ENCODE results near the gene TPCN2.

TPCN2 gene

DNA sequence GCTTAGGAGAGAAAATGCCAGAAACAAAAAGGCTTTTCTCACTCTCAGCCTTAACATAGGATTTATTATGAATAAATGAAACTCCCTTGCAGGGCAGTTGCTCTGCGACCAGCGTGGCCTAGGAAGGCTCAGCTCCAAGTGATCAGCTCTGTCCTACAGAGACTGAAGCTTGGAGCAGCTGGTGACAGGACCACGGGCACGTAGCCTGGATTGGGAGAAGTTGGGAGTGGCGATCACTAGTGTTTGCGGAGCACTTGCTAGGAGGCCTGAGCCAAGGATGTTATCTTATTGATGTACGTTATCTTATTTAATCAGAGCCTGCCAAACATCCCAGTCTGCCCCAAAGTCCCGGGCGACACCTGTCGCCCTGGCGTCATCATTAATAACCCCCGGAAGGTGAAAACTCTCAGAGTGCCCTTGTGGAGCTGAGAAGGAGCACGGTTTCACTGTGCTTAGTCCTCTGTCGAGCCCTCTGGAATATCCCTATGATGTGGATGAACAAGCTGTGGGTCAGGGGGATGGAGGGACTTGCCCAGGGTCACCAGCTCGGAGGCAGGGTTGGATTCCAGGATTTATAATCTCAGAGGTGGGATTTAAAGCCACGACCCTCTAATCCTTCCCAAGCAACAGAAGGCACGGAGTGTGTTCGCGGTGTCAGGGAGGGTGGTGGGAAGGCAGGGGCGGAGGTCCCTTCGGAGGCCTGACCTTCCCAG, 66.2 kb downstream of the TPCN2 start:
- DNase-seq: no peak

DNA sequence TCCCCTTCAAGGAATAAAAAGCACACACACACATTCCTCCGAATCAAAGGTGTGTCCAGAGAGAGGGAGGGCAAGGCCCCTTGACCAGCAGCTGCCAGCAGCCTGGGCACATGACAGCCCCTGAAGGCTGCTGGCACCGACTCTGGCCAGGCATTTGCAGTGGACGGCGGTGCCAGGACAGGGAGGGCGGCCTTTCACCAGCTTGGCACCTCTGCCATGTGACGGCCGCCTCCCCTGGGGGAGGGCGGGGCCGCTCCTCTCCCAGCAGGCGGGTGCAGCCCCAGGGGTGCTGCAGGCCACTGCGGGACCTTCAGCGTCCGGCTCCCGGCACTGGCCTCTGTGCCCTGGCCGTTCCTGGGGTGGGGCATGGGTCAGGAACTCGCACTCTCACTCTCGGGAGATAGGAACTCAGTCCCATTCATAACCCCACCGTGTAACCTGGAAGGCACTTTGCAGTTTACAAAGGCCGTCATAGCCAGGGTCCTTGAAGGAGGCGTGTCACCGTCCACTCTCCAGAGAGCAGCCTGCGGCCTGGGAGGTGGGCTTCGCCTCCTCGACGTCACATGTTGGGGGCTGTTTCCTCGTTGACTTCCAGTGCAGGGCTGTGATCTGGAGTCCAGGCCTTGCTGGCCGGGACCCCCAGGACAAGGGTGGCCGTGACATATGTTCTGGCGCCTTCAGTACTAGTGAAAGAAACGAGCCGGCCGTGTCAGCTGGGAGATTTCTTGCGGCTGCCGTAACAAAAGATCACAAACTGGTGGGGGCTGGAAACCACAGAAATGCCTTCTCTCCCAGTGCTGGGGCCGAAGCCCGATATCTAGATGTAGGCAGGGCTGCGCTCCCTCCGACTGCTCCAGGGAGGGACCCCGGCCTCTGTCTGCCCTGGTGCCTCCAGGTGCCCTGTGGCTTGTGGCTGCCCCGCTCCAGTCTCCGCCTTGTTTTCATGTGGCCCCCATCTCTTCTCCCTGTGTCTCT, 67.1 kb downstream of the TPCN2 start:
- no peak for DNase-seq

- DNase-seq: no peak
These were observed 67.9 kb downstream of the TPCN2 start for GRCh38 chr11:69116671-69117070.

DNA sequence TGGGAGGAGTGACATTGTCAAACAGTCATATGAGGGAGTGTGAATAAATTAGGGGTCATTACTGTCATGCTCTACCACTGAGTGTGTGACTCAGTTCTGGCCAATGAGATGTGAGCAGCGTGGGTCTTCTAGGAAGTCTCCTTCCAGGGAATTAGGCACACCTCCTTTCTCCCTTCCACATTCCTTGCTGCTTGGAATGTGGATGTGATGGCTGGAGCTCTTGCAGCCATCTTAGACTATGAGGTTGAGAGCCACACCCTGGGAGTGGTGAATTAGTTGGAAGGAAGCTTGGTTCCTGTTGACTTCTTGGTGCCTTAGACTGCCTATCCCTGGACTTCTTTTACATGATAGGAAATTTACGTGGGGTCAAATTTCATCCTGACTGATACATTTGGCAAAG, 70.5 kb downstream of the TPCN2 start:
- DNase-seq: no peak

GRCh38 chr11:69120096-69120875, 71.6 kb downstream of the TPCN2 start:
- DNase-seq: no peak

DNA sequence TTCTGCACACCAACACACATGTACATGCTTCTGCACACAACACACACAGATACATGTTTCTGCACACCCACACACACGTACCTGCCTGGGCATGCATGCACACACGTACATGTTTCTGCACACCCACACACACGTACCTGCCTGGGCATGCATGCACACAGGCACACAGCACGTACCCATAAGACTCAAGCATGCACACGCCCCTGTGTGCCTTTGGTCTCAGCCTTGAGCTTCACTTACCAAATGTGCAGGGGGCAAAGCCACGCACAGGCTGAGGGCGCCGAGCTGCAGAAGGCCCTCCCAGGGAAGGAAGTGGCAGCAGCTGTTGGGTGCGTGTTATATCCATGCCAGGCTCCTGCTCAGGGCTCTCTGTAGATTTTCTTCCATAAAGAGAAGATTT, 72.3 kb downstream of the TPCN2 start:
- no peak for DNase-seq

- no peak for DNase-seq
These were observed 73.0 kb downstream of the TPCN2 start for GRCh38 chr11:69121621-69122325.

DNA sequence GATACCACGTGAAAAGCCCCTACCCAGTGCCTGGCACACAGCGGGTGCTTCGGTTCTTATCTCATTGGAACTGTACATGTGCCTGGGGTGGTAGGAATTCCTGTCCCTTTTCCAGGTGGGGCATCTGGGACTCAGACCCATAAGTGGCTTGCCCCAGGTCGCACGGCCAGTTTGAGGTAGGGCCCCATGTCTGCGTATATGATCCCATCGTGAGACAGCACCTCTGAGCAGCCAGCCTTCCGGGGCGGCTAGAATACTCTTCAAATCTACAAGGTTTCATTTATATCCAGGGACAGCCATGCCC, 73.5 kb downstream of the TPCN2 start:
- no peak for DNase-seq

- DNase-seq: peak; percentile 47
These were observed 74.1 kb downstream of the TPCN2 start for GRCh38 chr11:69122630-69123431.

GRCh38 chr11:69123593-69124545, 75.1 kb downstream of the TPCN2 start:
- no peak for DNase-seq

DNA sequence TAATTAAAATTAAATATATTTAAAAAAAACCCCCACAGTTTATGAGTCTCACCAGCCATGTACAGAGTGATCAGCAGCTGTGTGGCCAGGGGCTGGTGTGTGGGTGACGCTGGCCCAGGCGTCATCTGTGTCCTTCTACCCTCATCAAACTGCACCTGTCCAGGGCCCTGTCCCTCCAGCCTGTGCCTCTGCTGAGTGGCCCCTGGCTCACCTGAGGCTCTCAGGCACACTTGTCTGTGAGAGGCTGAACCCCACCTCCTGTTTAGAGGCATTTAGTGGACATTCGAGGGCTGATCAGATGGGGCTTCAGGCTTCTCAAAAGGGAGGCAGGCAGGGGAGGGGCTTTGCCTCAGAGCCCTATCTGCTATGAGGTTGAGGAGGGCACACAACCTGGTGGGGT, 77.1 kb downstream of the TPCN2 start:
- no peak for DNase-seq

DNA sequence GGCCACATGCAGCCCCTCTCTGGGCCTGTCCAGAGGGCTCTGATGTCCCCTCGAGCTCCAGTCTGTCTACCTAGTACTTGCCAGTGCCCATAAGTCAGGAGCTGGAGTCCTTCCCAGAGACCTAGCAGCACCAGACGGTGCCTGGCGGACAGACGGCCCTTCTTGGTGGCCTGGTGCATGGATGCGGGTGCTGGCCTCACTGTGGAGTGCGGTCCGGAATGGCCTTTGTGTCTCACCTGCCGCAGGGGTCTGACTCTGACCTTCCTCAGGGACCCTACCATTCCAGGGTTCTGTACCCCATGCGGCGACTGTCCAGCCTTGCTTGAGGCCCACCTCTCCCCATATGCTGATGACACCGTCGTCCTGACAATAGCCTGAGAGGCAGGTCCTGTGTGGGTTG, 77.6 kb downstream of the TPCN2 start:
- no peak for DNase-seq

- DNase-seq: no peak
These were observed 78.5 kb downstream of the TPCN2 start for GRCh38 chr11:69127081-69127850.

GRCh38 chr11:69127884-69128283, 79.2 kb downstream of the TPCN2 start:
- no peak for DNase-seq

GRCh38 chr11:69129053-69129452, 80.3 kb downstream of the TPCN2 start:
- DNase-seq: no peak

GRCh38 chr11:69129647-69130046, 80.9 kb downstream of the TPCN2 start:
- DNase-seq: no peak

- no peak for DNase-seq
These were observed 81.9 kb downstream of the TPCN2 start for GRCh38 chr11:69130654-69131053.

DNA sequence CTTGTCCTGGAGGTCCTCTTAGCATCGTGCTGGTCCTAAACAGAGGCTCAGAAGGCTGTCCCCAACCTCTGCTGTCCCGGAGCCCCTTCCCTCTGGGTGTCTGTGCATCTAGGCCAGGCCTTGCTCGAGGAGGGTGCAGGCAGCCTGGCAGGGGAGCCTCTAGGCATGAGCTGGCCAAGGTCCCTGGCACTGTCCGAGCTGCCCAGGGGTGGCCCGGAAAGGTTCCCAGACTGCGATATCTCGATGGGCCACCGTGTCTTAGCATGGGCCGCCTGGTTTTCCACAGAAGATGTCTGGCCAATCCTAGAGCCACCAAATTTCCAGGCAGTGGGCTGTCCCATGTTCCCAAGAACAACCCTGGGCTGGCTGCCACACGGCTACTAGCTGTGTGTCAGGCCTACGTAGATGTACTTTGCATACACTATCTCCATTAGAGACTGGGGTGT, 82.4 kb downstream of the TPCN2 start:
- DNase-seq: no peak

- no peak for DNase-seq
These were observed 83.0 kb downstream of the TPCN2 start for GRCh38 chr11:69131644-69132300.

Measured in CD4-positive, alpha-beta T cell treated with Interleukin-10 for 1 hour (primary cell).